ENCODE results near the gene LEFTY2. TPM values are rescaled to one million over a fixed set of nuclear protein-coding genes. Genes with fewer than 3 reads are reported as not detected.
"Not testable (repeated sequence)": the region's sequence is repeated elsewhere in the genome, so short reads cannot be mapped to it uniquely, and the experiment has no call there.

The LEFTY2 gene
- polyA plus RNA-seq, 3 donors, result not detected

DNA sequence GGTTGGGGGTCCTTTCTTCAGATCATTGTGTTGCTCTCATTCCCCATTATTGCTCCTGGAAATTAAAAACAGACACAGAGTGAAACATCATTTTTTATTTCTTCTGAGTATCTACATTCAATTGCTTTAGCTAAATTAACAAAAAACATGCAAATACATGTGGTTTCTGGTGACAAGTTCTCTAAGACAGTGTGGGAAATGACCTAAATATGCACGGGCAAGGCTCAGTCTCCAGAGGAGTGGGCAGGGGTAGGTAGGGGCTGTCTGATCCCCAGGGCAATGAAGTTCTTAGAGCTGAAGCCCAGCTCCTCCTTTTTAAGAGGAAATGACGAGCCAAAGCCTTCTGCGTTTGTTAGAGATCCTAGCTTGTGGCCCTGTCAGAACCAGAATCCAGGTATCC is 4.5 kb downstream of the LEFTY2 start:
- H3K9me3 ChIP-seq (replicated peaks in 1 of 2; ENCODE audit: control insufficient read depth in 1 of 2, insufficient read depth in 1 of 2, low read length in 2 of 2), result no peaks in the 10 kb centered on the region
- no peaks in the 10 kb centered on the region for H3K79me2 ChIP-seq (ENCODE audit: insufficient read depth, low read length)
- no peak overlapping the region for H3K4me3 ChIP-seq (replicated peaks in 1 of 3; ENCODE audit: low read depth in 2 of 3, low read length in 3 of 3)
- H3K36me3 ChIP-seq (replicated peaks in 1 of 2; ENCODE audit: control insufficient read depth in 1 of 2, insufficient read depth in 2 of 2, low read length in 2 of 2), result no peaks in the 10 kb centered on the region
- H3K4me2 ChIP-seq (replicated peaks; ENCODE audit: extremely low read depth, low read length, poor library complexity, severe bottlenecking), result no peak overlapping the region
- H3K4me1 ChIP-seq (ENCODE audit: control insufficient read depth in 1 of 2, insufficient read depth in 2 of 2, low read length in 2 of 2), result no peaks in the 10 kb centered on the region
- TF ChIP-seq, protein P1, sequence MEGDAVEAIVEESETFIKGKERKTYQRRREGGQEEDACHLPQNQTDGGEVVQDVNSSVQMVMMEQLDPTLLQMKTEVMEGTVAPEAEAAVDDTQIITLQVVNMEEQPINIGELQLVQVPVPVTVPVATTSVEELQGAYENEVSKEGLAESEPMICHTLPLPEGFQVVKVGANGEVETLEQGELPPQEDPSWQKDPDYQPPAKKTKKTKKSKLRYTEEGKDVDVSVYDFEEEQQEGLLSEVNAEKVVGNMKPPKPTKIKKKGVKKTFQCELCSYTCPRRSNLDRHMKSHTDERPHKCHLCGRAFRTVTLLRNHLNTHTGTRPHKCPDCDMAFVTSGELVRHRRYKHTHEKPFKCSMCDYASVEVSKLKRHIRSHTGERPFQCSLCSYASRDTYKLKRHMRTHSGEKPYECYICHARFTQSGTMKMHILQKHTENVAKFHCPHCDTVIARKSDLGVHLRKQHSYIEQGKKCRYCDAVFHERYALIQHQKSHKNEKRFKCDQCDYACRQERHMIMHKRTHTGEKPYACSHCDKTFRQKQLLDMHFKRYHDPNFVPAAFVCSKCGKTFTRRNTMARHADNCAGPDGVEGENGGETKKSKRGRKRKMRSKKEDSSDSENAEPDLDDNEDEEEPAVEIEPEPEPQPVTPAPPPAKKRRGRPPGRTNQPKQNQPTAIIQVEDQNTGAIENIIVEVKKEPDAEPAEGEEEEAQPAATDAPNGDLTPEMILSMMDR (IDR thresholded peaks at IDR 0.05), result no peak
- no peaks in the 10 kb centered on the region for H3K36me3 Mint-ChIP-seq
- no peaks in the 10 kb centered on the region for H3K27me3 ChIP-seq (ENCODE audit: control insufficient read depth in 2 of 2, insufficient read depth in 2 of 2, low read length in 2 of 2)
- no peak overlapping the region for H3K9ac ChIP-seq (ENCODE audit: insufficient read depth, low read length, poor library complexity, severe bottlenecking)
- WGBS (ENCODE audit: insufficient coverage), result 50% methylated on average over 1 of the region's 3 CpGs
- H2AFZ ChIP-seq (ENCODE audit: insufficient read depth, low read depth, low read length, poor library complexity, severe bottlenecking), result no peak overlapping the region
- H3K4me1 Mint-ChIP-seq, result no peaks in the 10 kb centered on the region
- H3K27me3 Mint-ChIP-seq (ENCODE audit: low read depth in 3 of 3), result peaks cover 2 to 7% (median 2%) of the 10 kb centered on the region in 3 donors
- no peaks in the 10 kb centered on the region for H3K9me3 Mint-ChIP-seq
- no peak overlapping the region for H3K27ac ChIP-seq (ENCODE audit: low read depth in 1 of 2, low read length in 2 of 2)
- H3K4me3 Mint-ChIP-seq, result no peak overlapping the region
- H4K20me1 ChIP-seq (ENCODE audit: insufficient read depth, low read length), result no peaks in the 10 kb centered on the region
- no peak overlapping the region for H3K27ac Mint-ChIP-seq
- intact Hi-C loops (cut with micrococcal nuclease), result no loop called here
- no peak for DNase-seq

DNA sequence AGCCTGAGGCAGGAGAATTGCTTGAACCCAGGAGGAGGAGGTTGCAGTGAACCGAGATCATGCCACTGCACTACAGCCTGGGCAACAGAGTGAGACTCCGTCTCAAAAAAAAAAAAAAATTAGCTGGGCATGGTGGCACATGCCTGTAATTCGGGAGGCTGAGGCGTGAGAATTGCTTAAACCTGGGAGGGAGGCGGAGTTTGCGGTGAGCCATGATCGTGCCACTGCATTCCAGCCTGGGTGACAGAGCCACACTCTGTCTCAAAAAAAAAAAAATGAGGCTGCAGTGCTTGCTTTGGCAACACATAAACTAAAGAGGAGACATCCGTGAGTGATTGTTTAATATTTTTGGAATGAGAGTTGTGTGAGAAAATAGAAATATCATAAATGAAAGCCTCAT is 4.9 kb downstream of the LEFTY2 start:
- H3K27ac Mint-ChIP-seq; H3K4me3 ChIP-seq (replicated peaks in 1 of 3; ENCODE audit: low read depth in 2 of 3, low read length in 3 of 3); H3K4me1 Mint-ChIP-seq; H3K27me3 ChIP-seq (ENCODE audit: control insufficient read depth in 2 of 2, insufficient read depth in 2 of 2, low read length in 2 of 2); H3K27ac ChIP-seq (ENCODE audit: low read depth in 1 of 2, low read length in 2 of 2); H3K36me3 ChIP-seq (replicated peaks in 1 of 2; ENCODE audit: control insufficient read depth in 1 of 2, insufficient read depth in 2 of 2, low read length in 2 of 2); H3K27me3 Mint-ChIP-seq (ENCODE audit: low read depth in 3 of 3); H3K4me2 ChIP-seq (replicated peaks; ENCODE audit: extremely low read depth, low read length, poor library complexity, severe bottlenecking); H3K4me1 ChIP-seq (ENCODE audit: control insufficient read depth in 1 of 2, insufficient read depth in 2 of 2, low read length in 2 of 2); H3K9me3 Mint-ChIP-seq; intact Hi-C loops (cut with micrococcal nuclease); H3K36me3 Mint-ChIP-seq; H3K4me3 Mint-ChIP-seq; H3K9me3 ChIP-seq (replicated peaks in 1 of 2; ENCODE audit: control insufficient read depth in 1 of 2, insufficient read depth in 1 of 2, low read length in 2 of 2); H3K9ac ChIP-seq (ENCODE audit: insufficient read depth, low read length, poor library complexity, severe bottlenecking); H4K20me1 ChIP-seq (ENCODE audit: insufficient read depth, low read length); DNase-seq; H2AFZ ChIP-seq (ENCODE audit: insufficient read depth, low read depth, low read length, poor library complexity, severe bottlenecking); H3K79me2 ChIP-seq (ENCODE audit: insufficient read depth, low read length): not testable (repeated sequence)
- WGBS (ENCODE audit: insufficient coverage), result 90% methylated on average over 4 of the region's 8 CpGs

Measured in CD14-positive monocyte (primary cell).